K562 (cell line): Measurements from ENCODE around the gene KCNAB1. TPM values are rescaled to one million over a fixed set of nuclear protein-coding genes. Genes with fewer than 3 reads are reported as not detected.

Source experiments
- ARID1B ChIP-seq: fragments of 450-650 bp; IDR thresholded peaks from 2 replicates; pipeline ENCODE4 v1.6.1; 2016; ENCODE audit warnings: antibody characterized with exemption, mild to moderate bottlenecking, inconsistent platforms
- ATF7 ChIP-seq: fragments of 450-650 bp; IDR thresholded peaks from 2 replicates; pipeline ENCODE4 v1.7.1; 2014; ENCODE audit warnings: mild to moderate bottlenecking, moderate library complexity
- CTBP1 ChIP-seq: fragments of 450-650 bp; IDR thresholded peaks from 2 replicates; pipeline ENCODE4 v1.6.1; 2016; ENCODE audit warnings: borderline replicate concordance
- ESRRB ChIP-seq: fragments of 250-450 bp; sonication (Bioruptor Pico); IDR thresholded peaks from 2 replicates; pipeline ENCODE4 v1.5.0; 2020; ENCODE audit warnings: mild to moderate bottlenecking, moderate library complexity, borderline replicate concordance
- FOXA1 ChIP-seq: fragments of 450-650 bp; IDR thresholded peaks from 2 replicates; pipeline ENCODE4 v1.6.1; 2016; ENCODE audit warnings: mild to moderate bottlenecking, borderline replicate concordance
- JUND ChIP-seq, 2 experiments: IDR thresholded peaks; 2 replicates in 1 of 2; 3 replicates in 1 of 2; pipeline ENCODE4 v1.6.1; 2011; ENCODE audit warnings: borderline replicate concordance in 2 of 2, low read depth in 2 of 2, low read length in 2 of 2, improper control_type of control experiment in 1 of 2, missing biosample characterization in 1 of 2, missing genetic modification characterization in 1 of 2, missing genetic modification reagents in 1 of 2
- KLF16 ChIP-seq: IDR thresholded peaks from 2 replicates; pipeline ENCODE4 v1.6.1; 2016; ENCODE audit warnings: antibody characterized with exemption
- LCOR ChIP-seq: sonication (generic); formaldehyde crosslinking; IDR thresholded peaks from 2 replicates; pipeline ENCODE4 v1.8.0; 2022; ENCODE audit warnings: mild to moderate bottlenecking, missing genetic modification reagents
- MAFG ChIP-seq: fragments of 450-650 bp; conservative IDR thresholded peaks from 2 replicates; pipeline ENCODE4 v1.6.1; 2016; ENCODE audit warnings: missing genetic modification characterization, missing compliant biosample characterization
- MBD1 ChIP-seq: fragments of 250-450 bp; sonication (Bioruptor Pico); IDR thresholded peaks from 2 replicates; pipeline ENCODE4 v1.8.0; 2022; ENCODE audit warnings: inconsistent platforms
- NEUROD1 ChIP-seq: fragments of 150-350 bp; IDR thresholded peaks from 2 replicates; pipeline ENCODE4 v1.6.1; 2014; ENCODE audit warnings: borderline replicate concordance, low read length, low read depth; ENCODE audit not compliant: partially characterized antibody
- NFE2 ChIP-seq: IDR thresholded peaks from 2 replicates; pipeline ENCODE4 v1.6.1; 2014; ENCODE audit warnings: antibody characterized with exemption, low read depth
- POLR2AphosphoS2 ChIP-seq: IDR thresholded peaks from 2 replicates; pipeline ENCODE4 v1.6.1; 2012; ENCODE audit warnings: low read length, improper control_type of control experiment
- RCOR1 ChIP-seq, 2 experiments: IDR thresholded peaks; 2 replicates each; pipeline ENCODE4 v1.6.1; 2012; ENCODE audit warnings: low read depth in 2 of 2, low read length in 2 of 2, borderline replicate concordance in 1 of 2, improper control_type of control experiment in 1 of 2
- SMARCA4 ChIP-seq: fragments of 450-650 bp; IDR thresholded peaks from 2 replicates; pipeline ENCODE4 v1.6.1; 2016
- SMARCC2 ChIP-seq: fragments of 450-650 bp; IDR thresholded peaks from 2 replicates; pipeline ENCODE4 v1.6.1; 2017; ENCODE audit warnings: antibody characterized with exemption, moderate library complexity, mild to moderate bottlenecking, low read depth
- TAF9B ChIP-seq: fragments of 450-650 bp; IDR thresholded peaks from 2 replicates; pipeline ENCODE4 v1.6.1; 2018; ENCODE audit warnings: mild to moderate bottlenecking; ENCODE audit not compliant: partially characterized antibody
- TRIM24 ChIP-seq, 2 experiments: fragments of 450-650 bp; IDR thresholded peaks; 2 replicates each; pipeline ENCODE4 v1.6.1; 2016
- ZC3H4 ChIP-seq: sonication (generic); formaldehyde crosslinking; IDR thresholded peaks from 2 replicates; pipeline ENCODE4 v1.9.0; 2021; ENCODE audit warnings: missing genetic modification reagents, borderline replicate concordance
- ZNF12 ChIP-seq: sonication (generic); formaldehyde crosslinking; IDR thresholded peaks from 2 replicates; pipeline ENCODE4 v1.4.0; 2020; ENCODE audit warnings: mild to moderate bottlenecking, missing genetic modification reagents
- ZNF316 ChIP-seq: fragments of 450-650 bp; IDR thresholded peaks from 2 replicates; pipeline ENCODE4 v1.6.1; 2016
- ZNF75A ChIP-seq: fragments of 450-650 bp; formaldehyde crosslinking; IDR thresholded peaks from 2 replicates; pipeline ENCODE4 v1.4.0; 2020; ENCODE audit warnings: mild to moderate bottlenecking
- polyA plus RNA-seq, 8 experiments: library from polyadenylated mRNA; depleted of rRNA in 4 of 8; stranded (reverse) in 5 of 8; unstranded in 3 of 8; fragments of >200 nt; fragmentation: Nextera tagmentation in 2 of 8; fragmentation: Illumina TruSeq in 1 of 8; extraction: Ambion mirVana in 2 of 8; extraction: Trizol in 1 of 8; gene quantifications; 2 replicates each; pipeline versions ENCODE4 v1.2.1 to v1.2.3, GENCODE V29; 2011 to 2014; ENCODE audit warnings: inconsistent platforms in 1 of 8, missing spikeins in 1 of 8
- total RNA-seq, 7 experiments: library from RNA; depleted of rRNA in 6 of 7; stranded (reverse); fragments of >200 nt in 6 of 7; fragmentation: Illumina TruSeq in 2 of 7; extraction: Trizol in 2 of 7; gene quantifications; 2 replicates each; pipeline versions ENCODE4 v1.2.1 to v1.2.3, GENCODE V29; 2011 to 2021; ENCODE audit warnings: low replicate concordance in 1 of 7
- TF ChIP-seq, protein P1 (sequence below): fragments of 250-450 bp; sonication (Bioruptor Pico); IDR thresholded peaks from 2 replicates; pipeline ENCODE4 v1.5.0; 2021; ENCODE audit warnings: mild to moderate bottlenecking, moderate library complexity
- TF ChIP-seq, protein P2 (sequence below): fragments of 250-450 bp; sonication (Bioruptor Pico); IDR thresholded peaks from 2 replicates; pipeline ENCODE4 v1.8.0; 2022; ENCODE audit warnings: inconsistent platforms, mild to moderate bottlenecking, moderate library complexity, borderline replicate concordance

KCNAB1 gene
- total and polyA plus RNA-seq, 9 of the 15 experiments (the other 6 are each of a cell fraction or from before 2014, with no cell fraction given): 0.14 to 1.2 (median 0.51) TPM

- no peak for TF ChIP-seq MBD1 (CRISPR knock-in tag)
- peak; percentile 15; the same call in 1 of the 2 replicates for TF ChIP-seq KLF16
- TF ChIP-seq, protein P1, sequence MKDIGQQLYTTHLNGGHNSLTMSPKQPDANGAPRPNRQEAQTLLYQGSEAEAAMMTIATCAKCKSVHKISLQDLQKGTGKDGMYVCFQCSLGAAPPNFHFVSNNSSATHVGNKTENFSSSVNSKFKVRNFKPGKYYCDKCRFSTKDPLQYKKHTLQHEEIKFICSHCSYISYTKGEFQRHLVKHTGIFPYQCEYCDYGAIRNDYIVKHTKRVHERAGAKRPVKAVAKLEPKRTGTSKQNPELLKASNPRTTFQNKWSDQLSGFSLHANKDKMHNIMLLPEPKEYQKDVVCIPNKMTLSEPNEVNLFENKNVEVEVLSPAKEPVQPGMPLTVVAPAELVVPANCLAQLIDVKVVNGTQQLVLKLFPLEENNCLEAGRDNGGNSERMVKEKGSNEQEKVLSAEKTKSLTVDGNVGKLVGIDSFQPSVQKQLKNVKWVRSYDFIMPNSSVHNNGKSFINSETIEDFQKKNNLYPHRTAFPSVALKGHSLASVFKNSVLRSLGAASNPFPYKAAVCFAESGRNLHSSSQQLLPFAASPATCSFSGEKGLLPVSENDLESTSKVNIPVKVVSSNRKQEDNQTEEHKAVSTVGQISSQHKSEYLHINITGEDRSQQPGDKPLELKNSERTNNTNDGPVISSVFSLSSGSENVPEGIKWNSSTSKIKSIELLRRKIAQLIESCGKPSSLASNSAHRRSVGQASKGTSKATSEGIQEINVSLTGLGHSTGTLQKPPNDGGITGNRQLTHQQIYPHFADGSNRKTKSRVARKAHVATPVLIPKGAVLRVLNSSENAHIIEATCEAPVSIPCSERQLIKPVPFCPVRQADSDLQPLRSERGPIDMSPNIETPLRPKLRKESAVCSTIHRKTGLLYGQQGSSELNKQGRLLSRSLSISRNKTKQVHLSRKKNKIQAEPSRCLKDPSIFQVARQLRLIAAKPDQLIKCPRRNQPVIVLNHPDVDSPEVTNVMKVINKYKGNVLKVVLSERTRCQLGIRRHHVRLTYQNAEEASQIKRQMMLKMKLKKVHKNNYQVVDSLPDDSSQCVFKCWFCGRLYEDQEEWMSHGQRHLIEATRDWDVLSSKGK (CRISPR knock-in tag): no peak
- TF ChIP-seq, protein P2, sequence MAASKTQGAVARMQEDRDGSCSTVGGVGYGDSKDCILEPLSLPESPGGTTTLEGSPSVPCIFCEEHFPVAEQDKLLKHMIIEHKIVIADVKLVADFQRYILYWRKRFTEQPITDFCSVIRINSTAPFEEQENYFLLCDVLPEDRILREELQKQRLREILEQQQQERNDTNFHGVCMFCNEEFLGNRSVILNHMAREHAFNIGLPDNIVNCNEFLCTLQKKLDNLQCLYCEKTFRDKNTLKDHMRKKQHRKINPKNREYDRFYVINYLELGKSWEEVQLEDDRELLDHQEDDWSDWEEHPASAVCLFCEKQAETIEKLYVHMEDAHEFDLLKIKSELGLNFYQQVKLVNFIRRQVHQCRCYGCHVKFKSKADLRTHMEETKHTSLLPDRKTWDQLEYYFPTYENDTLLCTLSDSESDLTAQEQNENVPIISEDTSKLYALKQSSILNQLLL: no peak
- peak; percentile 75 for TF ChIP-seq SMARCA4
- no peak for TF ChIP-seq POLR2AphosphoS2
- TF ChIP-seq ZNF12: no peak
- peak in 1 of 2 experiments; percentile 62; a peak in 1 of 4 replicates for TF ChIP-seq RCOR1 (IDR thresholded peaks at IDR 0.05; ENCODE audit: borderline replicate concordance in 1 of 2, low read depth in 2 of 2, low read length in 2 of 2)
- TF ChIP-seq FOXA1: no peak
- TF ChIP-seq MAFG: peak; percentile 70
- TF ChIP-seq ZC3H4 (CRISPR knock-in tag): no peak
- peak; percentile 47; the same call in 1 of the 2 replicates for TF ChIP-seq LCOR (CRISPR knock-in tag)
- peak; percentile 76 for TF ChIP-seq TAF9B
- TF ChIP-seq JUND (IDR thresholded peaks at IDR 0.05; ENCODE audit: borderline replicate concordance, low read depth, low read length): peak; percentile 75
- TF ChIP-seq JUND (tag; IDR thresholded peaks at IDR 0.05; ENCODE audit: borderline replicate concordance, low read depth, low read length): peak; percentile 72; the same call in 2 of the 3 replicates
- TF ChIP-seq NFE2: peak; percentile 73; the same call in 1 of the 2 replicates
- peak; percentile 65 for TF ChIP-seq CTBP1
- no peak for TF ChIP-seq ZNF75A
- TF ChIP-seq NEUROD1: no peak
- TF ChIP-seq ATF7: no peak
- TF ChIP-seq TRIM24 (IDR thresholded peaks at IDR 0.05): peak; percentile 52 to 65; a peak in 3 of 4 replicates
- TF ChIP-seq SMARCC2: 0 out of 2 replicates have a peak, but pooled peaks have one; percentile 47
- TF ChIP-seq ESRRB (CRISPR knock-in tag): no peak
- TF ChIP-seq ARID1B: peak; percentile 86
- peak; percentile 54 for TF ChIP-seq ZNF316
Measured at GRCh38 chr3:156488767-156489166, 368.4 kb downstream of the KCNAB1 start (continued).
